WTC11 (cell line): ENCODE measurements around the gene EDAR. TPM values are rescaled to one million over a fixed set of nuclear protein-coding genes. Genes with fewer than 3 reads are reported as not detected.

Source experiments
- ATAC-seq: fragments of 200-7000 bp; cut with Tn5 transposase; 2 replicates; pipeline ENCODE4 v1.10.0; 2021; ENCODE audit warnings: mild to moderate bottlenecking, moderate library complexity
- CTCF ChIA-PET: fragments of 300-600 bp; sonication (Branson Sonifier 250); formaldehyde crosslinking; loops from one replicate; lab custom pipeline; 2021; ENCODE audit warnings: antibody characterized with exemption; lab: Charles Lee
- POLR2A ChIA-PET: fragments of 350-600 bp; sonication (Branson Sonifier 250); formaldehyde crosslinking; loops from one replicate; lab custom pipeline; 2021; ENCODE audit warnings: antibody characterized with exemption; lab: Charles Lee
- DNase-seq: peaks from one replicate; pipeline ENCODE4 v3.0.0; 2021; ENCODE audit warnings: low spot score
- H3K27ac Mint-ChIP-seq: 2 replicates; pipeline ENCODE4 v1.8.0; 2021; ENCODE audit warnings: mixed read lengths
- H3K27me3 Mint-ChIP-seq: 2 replicates; pipeline ENCODE4 v1.8.0; 2021; ENCODE audit warnings: low read depth, mild to moderate bottlenecking, moderate library complexity, mixed read lengths
- H3K36me3 Mint-ChIP-seq: 2 replicates; pipeline ENCODE4 v1.8.0; 2021; ENCODE audit warnings: mixed read lengths
- H3K4me1 Mint-ChIP-seq: 2 replicates; pipeline ENCODE4 v1.8.0; 2022; ENCODE audit warnings: mixed read lengths
- H3K4me3 Mint-ChIP-seq: 2 replicates; pipeline ENCODE4 v1.8.0; 2021; ENCODE audit warnings: mild to moderate bottlenecking, moderate library complexity, mixed read lengths
- H3K9me3 Mint-ChIP-seq: 2 replicates; pipeline ENCODE4 v1.8.0; 2021; ENCODE audit warnings: mixed read lengths
- CREM ChIP-seq: sonication (generic); formaldehyde crosslinking; IDR thresholded peaks from 2 replicates; pipeline ENCODE4 v1.8.1; 2022; ENCODE audit warnings: mild to moderate bottlenecking, missing genetic modification reagents, moderate library complexity
- JAZF1 ChIP-seq: fragments of 250-450 bp; sonication (Bioruptor Pico); IDR thresholded peaks from 2 replicates; pipeline ENCODE4 v1.9.0; 2021; ENCODE audit warnings: moderate library complexity, mild to moderate bottlenecking, inconsistent platforms
- NFATC4 ChIP-seq: fragments of 250-450 bp; sonication (Bioruptor Pico); IDR thresholded peaks from 2 replicates; pipeline ENCODE4 v1.9.0; 2021; ENCODE audit warnings: mild to moderate bottlenecking
- NFE2L1 ChIP-seq: sonication (generic); formaldehyde crosslinking; IDR thresholded peaks from 2 replicates; pipeline ENCODE4 v1.8.1; 2023; ENCODE audit warnings: missing genetic modification reagents
- NR2C2 ChIP-seq: sonication (generic); formaldehyde crosslinking; IDR thresholded peaks from 2 replicates; pipeline ENCODE4 v1.8.0; 2022; ENCODE audit warnings: mild to moderate bottlenecking, missing genetic modification reagents
- SMAD4 ChIP-seq: sonication (generic); formaldehyde crosslinking; IDR thresholded peaks from 2 replicates; pipeline ENCODE4 v1.8.0; 2022; ENCODE audit warnings: mild to moderate bottlenecking, missing genetic modification reagents
- TEAD4 ChIP-seq: sonication (generic); formaldehyde crosslinking; IDR thresholded peaks from 2 replicates; pipeline ENCODE4 v1.8.0; 2022; ENCODE audit warnings: mild to moderate bottlenecking, missing genetic modification reagents
- ZNF121 ChIP-seq: sonication (generic); formaldehyde crosslinking; IDR thresholded peaks from 2 replicates; pipeline ENCODE4 v1.8.0; 2023; ENCODE audit warnings: missing genetic modification reagents
- ZNF317 ChIP-seq: sonication (generic); formaldehyde crosslinking; IDR thresholded peaks from 2 replicates; pipeline ENCODE4 v1.8.1; 2023; ENCODE audit warnings: low read depth, mild to moderate bottlenecking, moderate library complexity, missing genetic modification reagents, borderline replicate concordance
- ZNF671 ChIP-seq: fragments of 250-450 bp; sonication (Bioruptor Pico); IDR thresholded peaks from 2 replicates; pipeline ENCODE4 v1.8.0; 2021; ENCODE audit warnings: mild to moderate bottlenecking
- total RNA-seq: library from RNA; stranded (reverse); gene quantifications from 3 replicates; pipeline ENCODE4 v1.2.3, GENCODE V29; 2021
- TF ChIP-seq, protein P1 (sequence below): sonication (generic); formaldehyde crosslinking; IDR thresholded peaks from 2 replicates; pipeline ENCODE4 v1.8.0; 2022; ENCODE audit warnings: missing genetic modification reagents
- TF ChIP-seq, protein P2 (sequence below): fragments of 250-450 bp; sonication (Bioruptor Pico); IDR thresholded peaks from 2 replicates; pipeline ENCODE4 v1.9.0; 2021; ENCODE audit warnings: moderate library complexity, mild to moderate bottlenecking, inconsistent platforms, borderline replicate concordance
- TF ChIP-seq, protein P3 (sequence below): sonication (generic); formaldehyde crosslinking; conservative IDR thresholded peaks from 2 replicates; pipeline ENCODE4 v1.8.1; 2023; ENCODE audit warnings: mild to moderate bottlenecking, low read depth, missing genetic modification reagents, moderate library complexity
- TF ChIP-seq, protein P4 (sequence below): sonication (generic); formaldehyde crosslinking; IDR thresholded peaks from 2 replicates; pipeline ENCODE4 v1.8.1; 2023; ENCODE audit warnings: mild to moderate bottlenecking, missing genetic modification reagents
- TF ChIP-seq, protein P5 (sequence below): sonication (generic); formaldehyde crosslinking; IDR thresholded peaks from 2 replicates; pipeline ENCODE4 v1.8.1; 2023; ENCODE audit warnings: mild to moderate bottlenecking, missing genetic modification reagents
- TF ChIP-seq, protein P6 (sequence below): fragments of 250-450 bp; sonication (Bioruptor Pico); conservative IDR thresholded peaks from 2 replicates; pipeline ENCODE4 v1.9.0; 2021; ENCODE audit warnings: mild to moderate bottlenecking
- TF ChIP-seq, protein P7 (sequence below): fragments of 250-450 bp; sonication (Bioruptor Pico); IDR thresholded peaks from 2 replicates; pipeline ENCODE4 v1.8.0; 2021; ENCODE audit warnings: mild to moderate bottlenecking
- TF ChIP-seq, protein P8 (sequence below): sonication (generic); formaldehyde crosslinking; IDR thresholded peaks from 2 replicates; pipeline ENCODE4 v1.8.0; 2023; ENCODE audit warnings: missing genetic modification reagents
- TF ChIP-seq, protein P9 (sequence below): sonication (generic); formaldehyde crosslinking; IDR thresholded peaks from 2 replicates; pipeline ENCODE4 v1.8.1; 2023; ENCODE audit warnings: mild to moderate bottlenecking, missing genetic modification reagents, moderate library complexity

EDAR gene
- total RNA-seq, 1 experiment from 2014 or later = not detected

DNA sequence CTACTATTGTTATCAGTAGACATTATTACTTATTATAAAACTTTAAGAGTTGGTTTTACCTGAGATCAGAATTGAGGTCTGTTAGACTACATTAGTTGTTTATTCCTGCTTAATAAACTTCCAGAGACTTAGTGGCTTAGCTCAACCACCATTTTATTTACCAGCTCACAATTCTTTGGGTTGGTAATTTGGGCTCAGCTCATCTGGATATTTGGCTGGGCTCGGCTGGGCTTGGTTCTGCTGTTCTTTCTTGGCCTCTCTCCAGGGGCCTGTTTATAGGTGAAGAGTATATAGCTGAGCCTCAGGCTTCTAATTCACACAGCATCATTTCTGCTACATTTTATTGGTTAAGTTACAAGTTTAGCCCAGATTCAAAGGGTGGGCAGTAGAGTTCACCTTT, 134.5 kb downstream of the EDAR start:
- ATAC-seq (no peak), DNase-seq (no peak)
- TF ChIP-seq, protein P1, sequence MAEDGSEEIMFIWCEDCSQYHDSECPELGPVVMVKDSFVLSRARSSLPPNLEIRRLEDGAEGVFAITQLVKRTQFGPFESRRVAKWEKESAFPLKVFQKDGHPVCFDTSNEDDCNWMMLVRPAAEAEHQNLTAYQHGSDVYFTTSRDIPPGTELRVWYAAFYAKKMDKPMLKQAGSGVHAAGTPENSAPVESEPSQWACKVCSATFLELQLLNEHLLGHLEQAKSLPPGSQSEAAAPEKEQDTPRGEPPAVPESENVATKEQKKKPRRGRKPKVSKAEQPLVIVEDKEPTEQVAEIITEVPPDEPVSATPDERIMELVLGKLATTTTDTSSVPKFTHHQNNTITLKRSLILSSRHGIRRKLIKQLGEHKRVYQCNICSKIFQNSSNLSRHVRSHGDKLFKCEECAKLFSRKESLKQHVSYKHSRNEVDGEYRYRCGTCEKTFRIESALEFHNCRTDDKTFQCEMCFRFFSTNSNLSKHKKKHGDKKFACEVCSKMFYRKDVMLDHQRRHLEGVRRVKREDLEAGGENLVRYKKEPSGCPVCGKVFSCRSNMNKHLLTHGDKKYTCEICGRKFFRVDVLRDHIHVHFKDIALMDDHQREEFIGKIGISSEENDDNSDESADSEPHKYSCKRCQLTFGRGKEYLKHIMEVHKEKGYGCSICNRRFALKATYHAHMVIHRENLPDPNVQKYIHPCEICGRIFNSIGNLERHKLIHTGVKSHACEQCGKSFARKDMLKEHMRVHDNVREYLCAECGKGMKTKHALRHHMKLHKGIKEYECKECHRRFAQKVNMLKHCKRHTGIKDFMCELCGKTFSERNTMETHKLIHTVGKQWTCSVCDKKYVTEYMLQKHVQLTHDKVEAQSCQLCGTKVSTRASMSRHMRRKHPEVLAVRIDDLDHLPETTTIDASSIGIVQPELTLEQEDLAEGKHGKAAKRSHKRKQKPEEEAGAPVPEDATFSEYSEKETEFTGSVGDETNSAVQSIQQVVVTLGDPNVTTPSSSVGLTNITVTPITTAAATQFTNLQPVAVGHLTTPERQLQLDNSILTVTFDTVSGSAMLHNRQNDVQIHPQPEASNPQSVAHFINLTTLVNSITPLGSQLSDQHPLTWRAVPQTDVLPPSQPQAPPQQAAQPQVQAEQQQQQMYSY (CRISPR knock-in tag) = no peak
- TF ChIP-seq, protein P2, sequence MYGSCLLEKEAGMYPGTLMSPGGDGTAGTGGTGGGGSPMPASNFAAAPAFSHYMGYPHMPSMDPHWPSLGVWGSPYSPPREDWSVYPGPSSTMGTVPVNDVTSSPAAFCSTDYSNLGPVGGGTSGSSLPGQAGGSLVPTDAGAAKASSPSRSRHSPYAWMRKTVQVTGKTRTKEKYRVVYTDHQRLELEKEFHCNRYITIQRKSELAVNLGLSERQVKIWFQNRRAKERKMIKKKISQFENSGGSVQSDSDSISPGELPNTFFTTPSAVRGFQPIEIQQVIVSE (CRISPR knock-in tag) = no peak
- TF ChIP-seq CREM (CRISPR knock-in tag) (no peak), TEAD4 (no peak), JAZF1 (no peak), ZNF317 (CRISPR knock-in tag) (no peak), ZNF121 (CRISPR knock-in tag) (no peak), NR2C2 (CRISPR knock-in tag) (no peak), NFE2L1 (CRISPR knock-in tag) (no peak), ZNF671 (CRISPR knock-in tag) (no peak), NFATC4 (CRISPR knock-in tag) (no peak), SMAD4 (CRISPR knock-in tag) (no peak)
- TF ChIP-seq, protein P3, sequence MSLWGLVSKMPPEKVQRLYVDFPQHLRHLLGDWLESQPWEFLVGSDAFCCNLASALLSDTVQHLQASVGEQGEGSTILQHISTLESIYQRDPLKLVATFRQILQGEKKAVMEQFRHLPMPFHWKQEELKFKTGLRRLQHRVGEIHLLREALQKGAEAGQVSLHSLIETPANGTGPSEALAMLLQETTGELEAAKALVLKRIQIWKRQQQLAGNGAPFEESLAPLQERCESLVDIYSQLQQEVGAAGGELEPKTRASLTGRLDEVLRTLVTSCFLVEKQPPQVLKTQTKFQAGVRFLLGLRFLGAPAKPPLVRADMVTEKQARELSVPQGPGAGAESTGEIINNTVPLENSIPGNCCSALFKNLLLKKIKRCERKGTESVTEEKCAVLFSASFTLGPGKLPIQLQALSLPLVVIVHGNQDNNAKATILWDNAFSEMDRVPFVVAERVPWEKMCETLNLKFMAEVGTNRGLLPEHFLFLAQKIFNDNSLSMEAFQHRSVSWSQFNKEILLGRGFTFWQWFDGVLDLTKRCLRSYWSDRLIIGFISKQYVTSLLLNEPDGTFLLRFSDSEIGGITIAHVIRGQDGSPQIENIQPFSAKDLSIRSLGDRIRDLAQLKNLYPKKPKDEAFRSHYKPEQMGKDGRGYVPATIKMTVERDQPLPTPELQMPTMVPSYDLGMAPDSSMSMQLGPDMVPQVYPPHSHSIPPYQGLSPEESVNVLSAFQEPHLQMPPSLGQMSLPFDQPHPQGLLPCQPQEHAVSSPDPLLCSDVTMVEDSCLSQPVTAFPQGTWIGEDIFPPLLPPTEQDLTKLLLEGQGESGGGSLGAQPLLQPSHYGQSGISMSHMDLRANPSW (CRISPR knock-in tag) = no peak
- TF ChIP-seq, protein P4, sequence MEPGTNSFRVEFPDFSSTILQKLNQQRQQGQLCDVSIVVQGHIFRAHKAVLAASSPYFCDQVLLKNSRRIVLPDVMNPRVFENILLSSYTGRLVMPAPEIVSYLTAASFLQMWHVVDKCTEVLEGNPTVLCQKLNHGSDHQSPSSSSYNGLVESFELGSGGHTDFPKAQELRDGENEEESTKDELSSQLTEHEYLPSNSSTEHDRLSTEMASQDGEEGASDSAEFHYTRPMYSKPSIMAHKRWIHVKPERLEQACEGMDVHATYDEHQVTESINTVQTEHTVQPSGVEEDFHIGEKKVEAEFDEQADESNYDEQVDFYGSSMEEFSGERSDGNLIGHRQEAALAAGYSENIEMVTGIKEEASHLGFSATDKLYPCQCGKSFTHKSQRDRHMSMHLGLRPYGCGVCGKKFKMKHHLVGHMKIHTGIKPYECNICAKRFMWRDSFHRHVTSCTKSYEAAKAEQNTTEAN (CRISPR knock-in tag) = no peak
- TF ChIP-seq, protein P5, sequence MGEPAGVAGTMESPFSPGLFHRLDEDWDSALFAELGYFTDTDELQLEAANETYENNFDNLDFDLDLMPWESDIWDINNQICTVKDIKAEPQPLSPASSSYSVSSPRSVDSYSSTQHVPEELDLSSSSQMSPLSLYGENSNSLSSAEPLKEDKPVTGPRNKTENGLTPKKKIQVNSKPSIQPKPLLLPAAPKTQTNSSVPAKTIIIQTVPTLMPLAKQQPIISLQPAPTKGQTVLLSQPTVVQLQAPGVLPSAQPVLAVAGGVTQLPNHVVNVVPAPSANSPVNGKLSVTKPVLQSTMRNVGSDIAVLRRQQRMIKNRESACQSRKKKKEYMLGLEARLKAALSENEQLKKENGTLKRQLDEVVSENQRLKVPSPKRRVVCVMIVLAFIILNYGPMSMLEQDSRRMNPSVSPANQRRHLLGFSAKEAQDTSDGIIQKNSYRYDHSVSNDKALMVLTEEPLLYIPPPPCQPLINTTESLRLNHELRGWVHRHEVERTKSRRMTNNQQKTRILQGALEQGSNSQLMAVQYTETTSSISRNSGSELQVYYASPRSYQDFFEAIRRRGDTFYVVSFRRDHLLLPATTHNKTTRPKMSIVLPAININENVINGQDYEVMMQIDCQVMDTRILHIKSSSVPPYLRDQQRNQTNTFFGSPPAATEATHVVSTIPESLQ (CRISPR knock-in tag) = no peak
- TF ChIP-seq, protein P6, sequence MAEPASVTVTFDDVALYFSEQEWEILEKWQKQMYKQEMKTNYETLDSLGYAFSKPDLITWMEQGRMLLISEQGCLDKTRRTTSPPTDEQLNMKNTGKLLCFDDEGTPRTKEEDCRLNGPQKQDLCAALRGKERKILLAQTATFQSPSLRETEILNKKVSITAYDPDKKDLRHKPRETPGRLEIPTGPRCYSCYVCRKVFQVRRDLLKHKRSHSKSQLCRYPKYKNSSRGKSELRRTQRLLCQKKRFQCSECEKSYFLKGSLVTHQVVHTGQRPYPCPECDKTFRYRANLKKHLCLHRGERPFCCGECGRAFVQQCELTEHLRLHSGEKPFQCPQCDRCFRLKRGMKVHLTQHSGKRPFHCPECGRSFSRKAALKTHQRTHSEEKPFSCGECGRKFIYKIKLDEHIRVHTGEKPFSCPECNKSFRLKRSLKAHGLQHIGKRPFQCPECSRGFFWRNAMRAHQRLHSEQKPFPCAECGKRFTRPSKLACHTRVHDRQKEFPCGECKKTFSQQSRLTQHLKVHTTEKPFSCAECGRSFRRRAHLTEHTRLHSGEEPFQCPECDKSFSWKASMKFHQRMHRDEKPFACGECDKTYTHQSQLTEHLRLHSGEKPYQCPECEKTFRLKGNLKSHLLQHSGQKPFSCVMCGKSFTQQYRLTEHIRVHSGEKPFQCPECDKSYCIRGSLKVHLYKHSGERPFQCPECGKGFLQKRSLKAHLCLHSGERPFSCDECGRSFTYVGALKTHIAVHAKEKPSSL (CRISPR knock-in tag) = no peak
- TF ChIP-seq, protein P7, sequence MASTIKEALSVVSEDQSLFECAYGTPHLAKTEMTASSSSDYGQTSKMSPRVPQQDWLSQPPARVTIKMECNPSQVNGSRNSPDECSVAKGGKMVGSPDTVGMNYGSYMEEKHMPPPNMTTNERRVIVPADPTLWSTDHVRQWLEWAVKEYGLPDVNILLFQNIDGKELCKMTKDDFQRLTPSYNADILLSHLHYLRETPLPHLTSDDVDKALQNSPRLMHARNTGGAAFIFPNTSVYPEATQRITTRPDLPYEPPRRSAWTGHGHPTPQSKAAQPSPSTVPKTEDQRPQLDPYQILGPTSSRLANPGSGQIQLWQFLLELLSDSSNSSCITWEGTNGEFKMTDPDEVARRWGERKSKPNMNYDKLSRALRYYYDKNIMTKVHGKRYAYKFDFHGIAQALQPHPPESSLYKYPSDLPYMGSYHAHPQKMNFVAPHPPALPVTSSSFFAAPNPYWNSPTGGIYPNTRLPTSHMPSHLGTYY (CRISPR knock-in tag) = no peak
- TF ChIP-seq, protein P8, sequence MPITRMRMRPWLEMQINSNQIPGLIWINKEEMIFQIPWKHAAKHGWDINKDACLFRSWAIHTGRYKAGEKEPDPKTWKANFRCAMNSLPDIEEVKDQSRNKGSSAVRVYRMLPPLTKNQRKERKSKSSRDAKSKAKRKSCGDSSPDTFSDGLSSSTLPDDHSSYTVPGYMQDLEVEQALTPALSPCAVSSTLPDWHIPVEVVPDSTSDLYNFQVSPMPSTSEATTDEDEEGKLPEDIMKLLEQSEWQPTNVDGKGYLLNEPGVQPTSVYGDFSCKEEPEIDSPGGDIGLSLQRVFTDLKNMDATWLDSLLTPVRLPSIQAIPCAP (CRISPR knock-in tag) = no peak
- TF ChIP-seq, protein P9, sequence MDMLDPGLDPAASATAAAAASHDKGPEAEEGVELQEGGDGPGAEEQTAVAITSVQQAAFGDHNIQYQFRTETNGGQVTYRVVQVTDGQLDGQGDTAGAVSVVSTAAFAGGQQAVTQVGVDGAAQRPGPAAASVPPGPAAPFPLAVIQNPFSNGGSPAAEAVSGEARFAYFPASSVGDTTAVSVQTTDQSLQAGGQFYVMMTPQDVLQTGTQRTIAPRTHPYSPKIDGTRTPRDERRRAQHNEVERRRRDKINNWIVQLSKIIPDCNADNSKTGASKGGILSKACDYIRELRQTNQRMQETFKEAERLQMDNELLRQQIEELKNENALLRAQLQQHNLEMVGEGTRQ = no peak
- Mint-ChIP-seq H3K27me3 (no peaks in the 10 kb centered on the region), H3K9me3 (no peaks in the 10 kb centered on the region), H3K27ac (no peak overlapping the region), H3K4me3 (no peak overlapping the region), H3K36me3 (peaks cover 43% of the 10 kb centered on the region), H3K4me1 (0 out of 2 replicates have a peak, but pooled peaks cover under 1% of the 10 kb centered on the region)
- POLR2A ChIA-PET = interaction anchor here (0.5 kb wide), 1 partner anchor 81 kb away, joined by 3 read pairs; no protein-coding TSS in a partner anchor
- CTCF ChIA-PET = interaction anchor here (0.8 to 1.6 kb wide), 3 partner anchors 90 to 193 kb away, joined by 3 to 5 read pairs (median 4); no protein-coding TSS in a partner anchor
